DND-41 (cell line): ENCODE data around the gene ZBTB8A.

Experiments
- EZH2 ChIP-seq: IDR thresholded peaks from 3 replicates; pipeline ENCODE4 v1.6.1; 2012; ENCODE audit warnings: borderline replicate concordance, low read depth, mild to moderate bottlenecking, moderate library complexity, low read length, inconsistent platforms; ENCODE audit not compliant: severe bottlenecking
- TF ChIP-seq, protein P1 (sequence below): IDR thresholded peaks from 2 replicates; pipeline ENCODE4 v1.5.1; 2012; ENCODE audit warnings: borderline replicate concordance, low read length, moderate library complexity, mild to moderate bottlenecking; ENCODE audit not compliant: poor library complexity, severe bottlenecking; ENCODE audit errors: extremely low read depth

DNA sequence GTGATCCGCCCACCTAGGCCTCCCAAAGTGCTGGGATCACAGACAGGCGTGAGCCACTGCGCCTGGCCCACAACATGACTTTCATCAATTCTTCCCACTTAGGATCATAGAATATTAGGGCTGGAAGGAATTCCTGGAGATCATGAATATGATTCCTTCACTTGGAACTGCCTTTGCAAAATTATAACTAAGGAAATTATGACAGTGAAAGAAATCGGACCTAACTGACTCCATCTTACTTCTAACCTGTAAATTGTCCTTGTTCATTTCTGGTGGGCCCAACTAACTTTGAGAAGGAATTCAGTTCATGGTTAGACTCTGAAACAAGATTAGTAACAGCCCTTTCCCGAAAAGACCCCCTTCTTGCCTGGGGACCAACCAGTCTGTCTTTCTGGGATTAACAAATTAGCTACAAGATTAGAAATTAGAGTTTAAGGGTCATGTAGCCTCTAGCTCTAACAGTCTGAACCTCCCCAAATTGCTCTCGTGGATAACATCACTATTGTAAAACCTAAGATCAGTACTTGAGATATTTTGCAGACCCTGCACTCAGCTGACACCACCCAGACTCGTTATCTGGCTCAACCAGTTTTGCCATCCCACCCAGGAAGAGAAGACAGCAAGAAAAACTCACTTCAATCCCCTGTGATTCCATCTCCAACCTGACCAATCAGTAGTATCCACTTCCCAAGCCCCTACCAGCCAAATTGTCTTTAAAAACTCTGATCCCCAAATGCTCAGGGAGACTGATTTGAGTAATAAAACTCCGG lies 96.5 kb downstream of the ZBTB8A start:
- TF ChIP-seq, protein P1, sequence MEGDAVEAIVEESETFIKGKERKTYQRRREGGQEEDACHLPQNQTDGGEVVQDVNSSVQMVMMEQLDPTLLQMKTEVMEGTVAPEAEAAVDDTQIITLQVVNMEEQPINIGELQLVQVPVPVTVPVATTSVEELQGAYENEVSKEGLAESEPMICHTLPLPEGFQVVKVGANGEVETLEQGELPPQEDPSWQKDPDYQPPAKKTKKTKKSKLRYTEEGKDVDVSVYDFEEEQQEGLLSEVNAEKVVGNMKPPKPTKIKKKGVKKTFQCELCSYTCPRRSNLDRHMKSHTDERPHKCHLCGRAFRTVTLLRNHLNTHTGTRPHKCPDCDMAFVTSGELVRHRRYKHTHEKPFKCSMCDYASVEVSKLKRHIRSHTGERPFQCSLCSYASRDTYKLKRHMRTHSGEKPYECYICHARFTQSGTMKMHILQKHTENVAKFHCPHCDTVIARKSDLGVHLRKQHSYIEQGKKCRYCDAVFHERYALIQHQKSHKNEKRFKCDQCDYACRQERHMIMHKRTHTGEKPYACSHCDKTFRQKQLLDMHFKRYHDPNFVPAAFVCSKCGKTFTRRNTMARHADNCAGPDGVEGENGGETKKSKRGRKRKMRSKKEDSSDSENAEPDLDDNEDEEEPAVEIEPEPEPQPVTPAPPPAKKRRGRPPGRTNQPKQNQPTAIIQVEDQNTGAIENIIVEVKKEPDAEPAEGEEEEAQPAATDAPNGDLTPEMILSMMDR: no peak
- TF ChIP-seq EZH2: no peak
